Heart right ventricle (tissue), 16 donors: ENCODE data around the gene CWC22. TPM values are rescaled to one million over a fixed set of nuclear protein-coding genes. Genes with fewer than 3 reads are reported as not detected.
A peak's percentile ranks its signal among the peaks of the same experiment; 100 is the strongest.

Experiments
- ATAC-seq, 8 donors: fragments of 200-7000 bp; cut with Tn5 transposase; one replicate each; pipeline ENCODE4 v1.9.1; 2020; ENCODE audit warnings: mild to moderate bottlenecking in 8 of 8, moderate library complexity in 8 of 8, moderate number of reproducible peaks in 1 of 8
- DNase-seq, 2 donors: peaks; one replicate each; pipeline ENCODE4 v3.0.0-alpha.2; 2020
- H3K27ac ChIP-seq, 10 donors: fragments of 200-600 bp; sonication (generic) in 2 of 10; one replicate each; pipeline versions ENCODE4 v1.5.0 to v1.8.0; 2020 to 2022; ENCODE audit warnings: mild to moderate bottlenecking in 3 of 10
- H3K27me3 ChIP-seq, 7 donors: fragments of 200-600 bp; one replicate each; pipeline ENCODE4 v1.8.0; 2021 to 2022; ENCODE audit warnings: mild to moderate bottlenecking in 2 of 7
- H3K36me3 ChIP-seq, 9 donors: fragments of 200-600 bp; sonication (generic) in 1 of 9; one replicate each; pipeline versions ENCODE4 v1.5.0 to v1.8.0; 2020 to 2022; ENCODE audit warnings: mild to moderate bottlenecking in 2 of 9
- H3K4me1 ChIP-seq, 9 donors: fragments of 200-600 bp; sonication (generic) in 1 of 9; one replicate each; pipeline versions ENCODE4 v1.5.0 to v1.8.0; 2020 to 2022; ENCODE audit warnings: mild to moderate bottlenecking in 4 of 9
- H3K4me3 ChIP-seq, 10 donors: fragments of 200-600 bp; sonication (generic) in 2 of 10; one replicate each; pipeline versions ENCODE4 v1.5.0 to v1.8.0; 2020 to 2022; ENCODE audit warnings: mild to moderate bottlenecking in 7 of 10, moderate library complexity in 2 of 10
- H3K9me3 ChIP-seq, 11 donors: fragments of 200-600 bp in 10 of 11; sonication (generic) in 2 of 11; one replicate each; pipeline versions ENCODE4 v1.5.0 to v1.8.0; 2013 to 2022; ENCODE audit warnings: mild to moderate bottlenecking in 2 of 11, control low read depth in 1 of 11, moderate library complexity in 1 of 11
- WGBS, 2 donors: extraction: QIAGEN DNeasy Blood & Tissue Kit; methylation state at CpG; one replicate each; pipeline ENCODE4 v1.1.7; 2013; ENCODE audit warnings: inconsistent platforms in 1 of 2; 5-methylcytosine and 5-hydroxymethylcytosine counted together
- intact Hi-C, 10 donors: fragments of 100-400 bp; cut with DNase I; formaldehyde crosslinking; loops; one replicate each; pipeline versions ENCODE4 v1.11.1 to v1.14.2; 2022
- polyA plus RNA-seq, 2 donors: library from polyadenylated mRNA; stranded (reverse); fragments of 200-250 nt; gene quantifications; one replicate each; pipeline ENCODE4 v1.2.3, GENCODE V29; 2013
- total RNA-seq, 10 donors: library from RNA; stranded (reverse); fragmentation: NEBNext Ultra II Directional in 3 of 10; extraction: Animal tissue kit (Norgen Biotek cat#: 25700) in 3 of 10; gene quantifications; one replicate each; pipeline versions ENCODE4 v1.2.1 to v1.2.4, GENCODE V29; 2021 to 2023
- TF ChIP-seq, protein P1 (sequence below), 9 donors: fragments of 200-600 bp; sonication (generic) in 2 of 9; IDR thresholded peaks; one replicate each; pipeline versions ENCODE4 v1.5.0 to v1.8.0; 2021 to 2022; ENCODE audit warnings: antibody characterized with exemption in 9 of 9, mild to moderate bottlenecking in 5 of 9, moderate library complexity in 1 of 9
- donor health status: Arrhythmogenic right ventricular cardiomyopathy.
- donor health status: ischemic (EF 13 %, LVEDD 7.1; RV severe dilation, severe dysfunction).
- donor health status: healthy with polysubstance abuse.
- donor health status: DM: no; HTN: yes; CAD: no.
- donor health status: DM: no; HTN: no; CAD: no.
- donor health status: ischemic (EF 25% LVEDD 6.9; RV normal size, moderate dysfunction).
- donor health status: ischemic (EF 25% LVEDD 5.7; RV mildly dilated, moderate dysfunction).
- donor health status: healthy.
- donor health status: DM: yes; HTN: yes; CAD: no.
- donor health status: Ischemic cardiomyopathy.
- donor health status: ischemic (EF 35%, LVEDD 5.7; RV mildly dilated, moderate dysfunction).
- donor health status: nonischemic (EF 11% LVEDD 7.7; RV severe dilation, severe dysfunction).
- donor health status: DM: yes; HTN: yes; CAD: no.
- donor health status: PGD.
- donor health status: ischemic (EF 29% LVEDD 5.4; RV normal size, mild dysfunction).
- donor health status: nonischemic (EF 23%, LVEDD 6.1; RV moderate dilation, normal function).

CWC22 gene
- total and polyA plus RNA-seq, 12 donors: 5.6 to 16.0 (median 12.6) TPM

GRCh38 chr2:180017784-180018183 lies 10.7 kb upstream of the CWC22 start:
- Histone ChIP-seq H3K9me3 (no peaks in the 10 kb centered on the region), H3K4me1 (no peaks in the 10 kb centered on the region), H3K27me3 (peaks cover 0 to 13% (median 0%) of the 10 kb centered on the region in 7 donors), H3K4me3 (no peak overlapping the region), H3K36me3 (no peaks in the 10 kb centered on the region), H3K27ac (no peak overlapping the region)
- TF ChIP-seq, protein P1, sequence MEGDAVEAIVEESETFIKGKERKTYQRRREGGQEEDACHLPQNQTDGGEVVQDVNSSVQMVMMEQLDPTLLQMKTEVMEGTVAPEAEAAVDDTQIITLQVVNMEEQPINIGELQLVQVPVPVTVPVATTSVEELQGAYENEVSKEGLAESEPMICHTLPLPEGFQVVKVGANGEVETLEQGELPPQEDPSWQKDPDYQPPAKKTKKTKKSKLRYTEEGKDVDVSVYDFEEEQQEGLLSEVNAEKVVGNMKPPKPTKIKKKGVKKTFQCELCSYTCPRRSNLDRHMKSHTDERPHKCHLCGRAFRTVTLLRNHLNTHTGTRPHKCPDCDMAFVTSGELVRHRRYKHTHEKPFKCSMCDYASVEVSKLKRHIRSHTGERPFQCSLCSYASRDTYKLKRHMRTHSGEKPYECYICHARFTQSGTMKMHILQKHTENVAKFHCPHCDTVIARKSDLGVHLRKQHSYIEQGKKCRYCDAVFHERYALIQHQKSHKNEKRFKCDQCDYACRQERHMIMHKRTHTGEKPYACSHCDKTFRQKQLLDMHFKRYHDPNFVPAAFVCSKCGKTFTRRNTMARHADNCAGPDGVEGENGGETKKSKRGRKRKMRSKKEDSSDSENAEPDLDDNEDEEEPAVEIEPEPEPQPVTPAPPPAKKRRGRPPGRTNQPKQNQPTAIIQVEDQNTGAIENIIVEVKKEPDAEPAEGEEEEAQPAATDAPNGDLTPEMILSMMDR (IDR thresholded peaks at IDR 0.05): no peak
- ATAC-seq (peak in 2 of 8 donors; percentile 25 to 35), DNase-seq (peak in 1 of 2 donors; percentile 25)
- intact Hi-C loops: no loop called here
- 69 to 70% methylated on average over 4 of the region's 4 CpGs for WGBS, 2 donors

GRCh38 chr2:180016937-180017336 lies 9.8 kb upstream of the CWC22 start:
- WGBS, 2 donors: 88 to 92% methylated on average over 2 of the region's 2 CpGs

DNA sequence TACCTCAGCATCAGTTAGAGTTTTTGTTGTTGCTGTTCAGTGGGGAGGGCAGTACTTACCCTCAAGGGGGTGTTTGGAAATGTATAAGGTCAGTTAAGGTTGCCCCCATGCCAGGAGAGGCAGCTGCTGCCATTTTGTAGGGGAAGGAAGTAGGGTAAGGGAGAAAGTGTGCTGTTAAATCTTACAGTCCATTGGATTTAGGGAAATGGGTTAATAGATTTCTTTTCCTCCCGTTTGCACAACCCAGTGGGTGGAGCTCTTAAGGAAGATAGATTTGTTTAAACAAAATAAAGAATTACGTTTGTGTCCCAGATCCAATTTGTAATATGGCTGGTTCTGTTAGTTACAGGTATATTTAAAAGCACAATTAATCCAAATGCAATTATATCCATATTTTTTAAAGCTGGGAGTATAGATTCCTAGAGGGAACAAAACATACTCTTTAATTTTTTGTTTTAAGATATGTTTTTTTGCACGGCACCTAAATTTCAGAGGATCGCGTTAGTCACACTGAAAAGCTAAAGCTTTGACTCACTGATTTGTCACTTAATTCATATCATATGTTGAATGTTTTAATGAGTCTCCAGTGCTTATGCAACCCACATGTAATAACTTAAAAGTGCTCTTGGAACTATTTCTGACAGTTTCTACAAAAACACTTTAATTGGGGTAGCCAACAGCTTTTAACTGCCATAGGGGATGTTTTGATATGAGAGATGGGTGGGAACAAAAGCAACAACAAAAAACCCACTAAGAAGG lies 9.0 kb upstream of the CWC22 start:
- DNase-seq: no peak
- H3K27me3 ChIP-seq: peaks cover 0 to 13% (median 0%) of the 10 kb centered on the region in 7 donors
- no peak overlapping the region for H3K4me3 ChIP-seq
- ATAC-seq: no peak
- TF ChIP-seq, protein P1 (IDR thresholded peaks at IDR 0.05): no peak
- no peak overlapping the region for H3K27ac ChIP-seq
- no peaks in the 10 kb centered on the region for H3K9me3 ChIP-seq
- intact Hi-C loops: no loop called here
- H3K36me3 ChIP-seq: no peaks in the 10 kb centered on the region
- no peaks in the 10 kb centered on the region for H3K4me1 ChIP-seq
- WGBS, 2 donors: 67 to 70% methylated on average over 5 of the region's 5 CpGs

More at GRCh38 chr2:180016937-180017336, 9.8 kb upstream of the CWC22 start:
- no peaks in the 10 kb centered on the region for H3K9me3 ChIP-seq
- ATAC-seq (no peak), DNase-seq (no peak)
- H3K36me3 ChIP-seq: no peaks in the 10 kb centered on the region
- no peak overlapping the region for H3K4me3 ChIP-seq
- peaks cover 0 to 13% (median 0%) of the 10 kb centered on the region in 7 donors for H3K27me3 ChIP-seq
- no peaks in the 10 kb centered on the region for H3K4me1 ChIP-seq
- TF ChIP-seq, protein P1 (IDR thresholded peaks at IDR 0.05): no peak
- no peak overlapping the region for H3K27ac ChIP-seq
- intact Hi-C loops: no loop called here

- Histone ChIP-seq H3K4me3 (no peak overlapping the region), H3K27me3 (peaks cover 0 to 12% (median 0%) of the 10 kb centered on the region in 7 donors), H3K27ac (no peak overlapping the region), H3K9me3 (no peaks in the 10 kb centered on the region), H3K36me3 (no peaks in the 10 kb centered on the region), H3K4me1 (peaks cover 0 to 3% (median 0%) of the 10 kb centered on the region in 9 donors)
- intact Hi-C loops: no loop called here
- DNase-seq (no peak), ATAC-seq (no peak)
- TF ChIP-seq, protein P1 (IDR thresholded peaks at IDR 0.05): no peak
- 93% methylated on average over 4 of the region's 4 CpGs for WGBS, 2 donors
Measured at GRCh38 chr2:180012523-180012922, 5.4 kb upstream of the CWC22 start.
